ENCODE measurements around the gene WWOX.

DNA sequence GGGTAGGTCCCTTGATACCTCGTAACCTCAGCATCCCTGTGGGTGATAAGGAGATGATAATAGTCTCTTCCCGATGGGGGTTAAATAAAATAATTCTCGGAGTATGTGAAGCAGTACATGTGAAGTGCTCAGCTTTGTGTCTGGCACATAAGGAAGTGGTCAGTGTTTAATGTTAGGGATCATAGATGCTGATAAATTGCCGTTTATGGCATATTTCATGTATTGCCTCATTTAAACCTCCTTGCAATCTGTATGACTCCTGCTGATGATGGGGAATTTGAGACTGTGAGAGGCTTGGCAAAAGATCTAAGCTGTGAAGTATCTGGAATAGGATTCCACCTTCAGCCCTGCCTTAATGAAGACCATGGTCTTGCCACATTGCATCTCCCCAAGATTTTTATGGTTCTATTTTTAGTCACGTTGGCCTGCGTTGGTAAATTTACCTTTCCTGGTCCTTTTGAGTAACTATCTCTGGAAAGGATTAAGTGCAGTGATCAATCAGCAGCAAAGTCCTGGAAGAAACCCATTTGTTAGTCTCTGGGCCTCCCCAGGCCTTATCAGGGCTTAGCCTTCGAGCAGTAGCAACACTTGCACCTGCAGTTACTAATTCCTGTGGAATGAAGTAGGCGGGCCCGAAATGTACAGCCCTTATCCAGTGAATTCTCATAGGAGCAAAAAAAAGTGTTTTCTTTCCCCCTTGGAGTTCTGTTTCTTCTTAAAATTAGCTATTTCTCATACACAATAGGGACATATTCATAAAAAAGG is 144.9 kb downstream of the WWOX start:
- TF ChIP-seq CTCF (IDR thresholded peaks at IDR 0.05; ENCODE audit: poor library complexity, severe bottlenecking) (no peak), EP300 (conservative IDR thresholded peaks at IDR 0.05; ENCODE audit: poor library complexity, severe bottlenecking) (no peak), EZH2 (IDR thresholded peaks at IDR 0.05; ENCODE audit: borderline replicate concordance, insufficient read depth, low read length, poor library complexity, severe bottlenecking) (no peak), POLR2AphosphoS5 (IDR thresholded peaks at IDR 0.05) (no peak), REST (IDR thresholded peaks at IDR 0.05; ENCODE audit: borderline replicate concordance) (no peak), SMC3 (conservative IDR thresholded peaks at IDR 0.05; ENCODE audit: poor library complexity) (no peak), RAD21 (conservative IDR thresholded peaks at IDR 0.05) (no peak), MXI1 (conservative IDR thresholded peaks at IDR 0.05; ENCODE audit: poor library complexity, severe bottlenecking) (no peak), TAF1 (IDR thresholded peaks at IDR 0.05; ENCODE audit: low read depth) (no peak)

All from neural cell (in vitro differentiated cells).